ENCODE measurements around the gene SNRNP27.
A peak's percentile ranks its signal among the peaks of the same experiment; 100 is the strongest.

Gene SNRNP27

DNA sequence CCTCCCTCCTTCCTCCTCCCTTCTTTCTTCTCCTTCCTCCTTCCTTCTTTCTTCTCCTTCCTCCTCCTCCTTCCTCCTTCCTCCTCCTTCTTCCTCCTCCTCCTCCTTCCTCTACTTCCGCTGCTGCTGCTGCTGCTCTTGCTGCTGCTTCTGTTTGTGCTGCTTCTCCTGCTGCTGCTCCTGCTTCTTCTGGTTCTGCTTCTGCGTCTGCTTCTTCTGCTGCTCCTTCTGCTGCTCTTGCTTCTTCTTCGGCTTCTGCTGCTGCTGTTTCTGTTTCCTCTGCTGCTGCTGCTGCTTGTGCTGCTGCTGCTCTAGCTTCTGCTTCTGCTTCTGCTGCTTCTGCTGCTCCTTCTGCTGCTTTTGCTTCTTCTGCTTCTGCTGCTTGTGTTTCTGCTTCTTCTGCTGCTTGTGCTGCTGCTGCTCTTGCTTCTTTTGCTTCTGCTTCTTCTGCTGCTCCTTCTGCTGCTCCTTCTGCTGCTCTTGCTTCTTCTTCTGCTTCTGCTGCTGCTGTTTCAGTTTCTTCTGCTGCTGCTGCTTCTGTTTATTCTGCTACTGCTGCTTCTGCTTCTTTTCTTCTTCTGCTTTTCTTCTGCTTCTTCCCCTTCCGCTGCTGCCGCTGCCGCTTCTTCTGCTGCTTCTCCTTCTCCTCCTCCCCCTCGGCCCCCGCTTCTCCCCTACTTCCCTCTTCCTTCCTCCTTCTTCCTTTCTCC, 8.6 kb downstream of the SNRNP27 start:
- POLR2A ChIA-PET: no interaction called here
- H3K4me3 ChIP-seq (ENCODE audit: low read depth, low read length): no peak overlapping the region
- DNase-seq (ENCODE audit: low read depth, low spot score): no peak
- no peak for TF ChIP-seq CTCF (IDR thresholded peaks at IDR 0.05; ENCODE audit: insufficient read depth, low read length, missing control alignments)
- CTCF ChIA-PET: interaction anchor here (1.1 to 4.3 kb wide), 4 partner anchors 8 to 177 kb away, joined by 3 to 26 read pairs (median 3); partner anchors contain the start of gene SNRNP27

- no peak overlapping the region for H3K4me3 ChIP-seq (ENCODE audit: low read depth, low read length)
- POLR2A ChIA-PET: interaction anchor here (0.6 kb wide), 1 partner anchor 197 kb away, joined by 3 read pairs; no protein-coding TSS in a partner anchor
- DNase-seq (ENCODE audit: low read depth, low spot score): no peak
- CTCF ChIA-PET: interaction anchor here (0.6 to 0.7 kb wide), 2 partner anchors 182 to 192 kb away, joined by 3 read pairs; no protein-coding TSS in a partner anchor
- TF ChIP-seq CTCF (IDR thresholded peaks at IDR 0.05; ENCODE audit: insufficient read depth, low read length, missing control alignments): no peak
These were observed 13.5 kb downstream of the SNRNP27 start for GRCh38 chr2:69907216-69907615.

DNA sequence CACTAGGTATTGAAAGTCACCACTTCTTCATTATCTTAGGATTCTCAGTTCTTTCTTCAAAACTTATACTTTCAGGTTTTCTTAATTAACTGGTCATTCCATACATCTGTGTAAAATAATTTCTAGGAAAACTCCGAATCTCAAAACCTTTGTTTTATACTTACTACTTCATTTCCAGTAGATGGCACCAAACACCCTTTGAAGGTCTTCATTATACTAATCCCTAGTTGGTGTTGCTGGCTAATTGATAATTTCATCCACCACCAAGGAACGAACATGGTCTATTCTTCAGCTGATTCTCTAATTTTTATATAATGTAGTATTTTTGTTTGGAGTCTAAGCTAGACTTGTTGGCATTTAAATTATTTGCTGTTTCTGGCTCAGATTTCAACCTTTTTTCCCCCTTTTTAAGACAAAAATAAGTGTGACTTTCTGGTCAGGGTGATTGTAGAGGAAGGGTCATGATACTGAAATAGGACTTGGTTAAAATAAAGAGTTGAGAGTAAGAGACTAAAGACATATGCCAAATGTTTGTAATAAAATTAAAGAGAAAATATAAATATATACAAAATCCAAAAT, 18.3 kb downstream of the SNRNP27 start:
- H3K4me3 ChIP-seq (ENCODE audit: low read depth, low read length): no peak overlapping the region
- POLR2A ChIA-PET: interaction anchor here (0.5 kb wide), 1 partner anchor 251 kb away, joined by 3 read pairs; no protein-coding TSS in a partner anchor
- CTCF ChIA-PET: interaction anchor here (0.6 to 4.8 kb wide), 34 partner anchors 10 to 390 kb away, joined by 3 to 146 read pairs (median 5); partner anchors contain the start of genes C2orf42, FAM136A, PCBP1 and PCYOX1
- DNase-seq (ENCODE audit: low read depth, low spot score): no peak
- no peak for TF ChIP-seq CTCF (IDR thresholded peaks at IDR 0.05; ENCODE audit: insufficient read depth, low read length, missing control alignments)

- ChIA-PET CTCF (interaction anchor here (0.7 to 4.8 kb wide), 29 partner anchors 12 to 703 kb away, joined by 3 to 146 read pairs (median 4); partner anchors contain the start of genes FAM136A, PCBP1, PCYOX1 and SNRNP27), POLR2A (interaction anchor here (0.5 to 2.6 kb wide), 32 partner anchors 17 to 379 kb away, joined by 3 to 23 read pairs (median 4); partner anchors contain the start of genes ANXA4, C2orf42, PCBP1 and PCYOX1)
- DNase-seq (ENCODE audit: low read depth, low spot score): peak; percentile 100
- peak; percentile 46 for TF ChIP-seq CTCF (IDR thresholded peaks at IDR 0.05; ENCODE audit: insufficient read depth, low read length, missing control alignments)
- H3K4me3 ChIP-seq (ENCODE audit: low read depth, low read length): peak overlapping the region; percentile 74
These were observed 20.6 kb downstream of the SNRNP27 start for GRCh38 chr2:69914164-69914949.

DNA sequence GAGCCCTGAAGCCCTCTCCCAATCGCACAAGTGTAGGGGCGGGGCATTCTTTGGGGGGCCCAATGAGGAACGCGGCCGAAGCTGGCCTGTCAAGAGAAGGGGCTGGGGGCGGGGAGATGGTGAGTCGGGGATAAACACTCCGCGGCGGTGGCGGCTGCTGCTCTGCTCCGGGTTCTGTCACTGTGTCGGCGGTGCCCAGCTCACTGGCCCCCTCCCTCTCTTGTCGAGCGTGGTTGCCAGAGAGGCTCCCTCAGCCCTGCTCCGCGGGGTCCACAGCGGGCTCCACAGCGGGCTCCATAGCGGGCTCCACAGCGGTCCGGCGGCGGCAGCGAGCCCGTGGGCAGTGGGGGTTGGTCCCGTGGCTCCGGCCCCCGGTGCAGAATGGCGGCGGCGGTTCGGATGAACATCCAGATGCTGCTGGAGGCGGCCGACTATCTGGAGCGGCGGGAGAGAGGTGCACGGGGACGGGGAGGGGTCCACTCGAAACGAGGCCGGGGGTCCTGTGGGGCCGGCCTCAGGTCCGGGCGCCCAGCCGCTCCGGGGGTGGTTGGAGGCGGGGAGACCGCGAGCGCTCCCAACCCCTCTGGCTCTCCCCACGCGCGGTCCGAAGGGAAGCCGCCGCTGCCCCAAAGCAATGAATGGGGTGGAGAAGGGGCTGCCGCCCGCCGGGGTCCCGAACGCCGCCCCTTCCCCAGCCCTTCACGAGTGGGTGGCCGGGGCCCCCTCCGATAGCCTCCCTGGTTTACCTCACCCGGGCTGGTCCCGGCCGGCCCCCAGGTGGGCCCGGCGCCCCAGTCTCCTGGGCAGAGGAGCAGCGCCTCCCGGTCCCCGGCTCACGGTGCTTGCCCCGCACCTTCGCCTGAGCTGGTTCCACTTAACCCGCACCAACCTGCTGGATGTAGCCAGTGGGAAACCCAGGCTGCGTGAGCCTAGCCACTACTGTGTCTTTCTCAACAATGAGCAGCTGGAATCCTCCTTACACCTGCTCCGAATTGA, 21.5 kb downstream of the SNRNP27 start, which contains the start of gene MXD1:
MXD1 (plus strand) TSS at position 160 of the 996 bp plus-strand sequence; CDS start at position 382, 222 bp downstream.
- ChIA-PET POLR2A (interaction anchor here (0.5 to 2.6 kb wide), 27 partner anchors 16 to 378 kb away, joined by 3 to 23 read pairs (median 5); partner anchors contain the start of genes ANXA4, C2orf42, PCBP1 and PCYOX1), CTCF (interaction anchor here (0.7 to 4.8 kb wide), 14 partner anchors 16 to 387 kb away, joined by 3 to 146 read pairs (median 10); partner anchors contain the start of genes FAM136A, PCBP1 and SNRNP27)
- TF ChIP-seq CTCF (IDR thresholded peaks at IDR 0.05; ENCODE audit: insufficient read depth, low read length, missing control alignments): no peak
- DNase-seq (ENCODE audit: low read depth, low spot score): no peak
- peak within 1 kb of the TSS; percentile 80 for H3K4me3 ChIP-seq (ENCODE audit: low read depth, low read length)
